Uterus (tissue), 4 donors: ENCODE data around the gene RAPSN. TPM values are rescaled to one million over a fixed set of nuclear protein-coding genes. Genes with fewer than 3 reads are reported as not detected.

Source experiments
- DNase-seq, 2 donors: peaks; one replicate each; pipeline ENCODE4 v3.0.0-alpha.2; 2019 to 2020
- H3K27ac ChIP-seq, 2 donors: fragments of 200-600 bp; sonication (generic); 1 replicate in 1 of 2; 2 replicates in 1 of 2; pipeline ENCODE4 v1.5.1; 2016 to 2018
- H3K27me3 ChIP-seq, 2 donors: fragments of 200-600 bp; sonication (generic); one replicate each; pipeline ENCODE4 v1.5.1; 2018 to 2019; ENCODE audit warnings: control low read depth in 1 of 2
- H3K36me3 ChIP-seq, 2 donors: fragments of 200-600 bp; sonication (generic); one replicate each; pipeline ENCODE4 v1.5.1; 2019; ENCODE audit warnings: control low read depth in 1 of 2
- H3K4me1 ChIP-seq, 2 donors: fragments of 200-600 bp; sonication (generic); one replicate each; pipeline ENCODE4 v1.5.1; 2018 to 2019; ENCODE audit warnings: control low read depth in 1 of 2
- H3K4me3 ChIP-seq, 2 donors: fragments of 200-600 bp; sonication (generic); 1 replicate in 1 of 2; 2 replicates in 1 of 2; pipeline ENCODE4 v1.5.1; 2018 to 2019; ENCODE audit warnings: mild to moderate bottlenecking in 1 of 2
- H3K9me3 ChIP-seq, 2 donors: fragments of 200-600 bp; sonication (generic); one replicate each; pipeline ENCODE4 v1.5.1; 2019; ENCODE audit warnings: control low read depth in 1 of 2
- POLR2A ChIP-seq, 2 donors: fragments of 450-650 bp; IDR thresholded peaks; one replicate each; pipeline ENCODE4 v1.6.1; 2016; ENCODE audit warnings: antibody characterized with exemption in 2 of 2, mild to moderate bottlenecking in 1 of 2, moderate library complexity in 1 of 2
- intact Hi-C: fragments of 100-400 bp; cut with DNase I; formaldehyde crosslinking; loops from one replicate; pipeline ENCODE4 v1.15.1; 2023; ENCODE audit warnings: low total_unique reads
- total RNA-seq, 4 donors: library from RNA; depleted of rRNA in 3 of 4; stranded (reverse); fragments of >200 nt in 3 of 4; gene quantifications; one replicate each; pipeline versions ENCODE4 v1.1.0 to v1.2.4, GENCODE V29; 2014 to 2023
- TF ChIP-seq, protein P1 (sequence below), 4 experiments: fragments of 200-600 bp in 2 of 4; fragments of 450-650 bp in 2 of 4; sonication (generic) in 2 of 4; IDR thresholded peaks; one replicate each; pipeline ENCODE4 v1.5.1; 2016 to 2019; ENCODE audit warnings: antibody characterized with exemption in 4 of 4, mild to moderate bottlenecking in 2 of 4, moderate library complexity in 1 of 4
- donor health status: DM: yes; HTN: yes; CAD: no.

The RAPSN gene
- total RNA-seq, 4 donors from 2014 or later = 0.41 TPM; not detected in 3

- H3K36me3 ChIP-seq = no peaks in the 10 kb centered on the region
- no peaks in the 10 kb centered on the region for H3K9me3 ChIP-seq
- TF ChIP-seq, protein P1, sequence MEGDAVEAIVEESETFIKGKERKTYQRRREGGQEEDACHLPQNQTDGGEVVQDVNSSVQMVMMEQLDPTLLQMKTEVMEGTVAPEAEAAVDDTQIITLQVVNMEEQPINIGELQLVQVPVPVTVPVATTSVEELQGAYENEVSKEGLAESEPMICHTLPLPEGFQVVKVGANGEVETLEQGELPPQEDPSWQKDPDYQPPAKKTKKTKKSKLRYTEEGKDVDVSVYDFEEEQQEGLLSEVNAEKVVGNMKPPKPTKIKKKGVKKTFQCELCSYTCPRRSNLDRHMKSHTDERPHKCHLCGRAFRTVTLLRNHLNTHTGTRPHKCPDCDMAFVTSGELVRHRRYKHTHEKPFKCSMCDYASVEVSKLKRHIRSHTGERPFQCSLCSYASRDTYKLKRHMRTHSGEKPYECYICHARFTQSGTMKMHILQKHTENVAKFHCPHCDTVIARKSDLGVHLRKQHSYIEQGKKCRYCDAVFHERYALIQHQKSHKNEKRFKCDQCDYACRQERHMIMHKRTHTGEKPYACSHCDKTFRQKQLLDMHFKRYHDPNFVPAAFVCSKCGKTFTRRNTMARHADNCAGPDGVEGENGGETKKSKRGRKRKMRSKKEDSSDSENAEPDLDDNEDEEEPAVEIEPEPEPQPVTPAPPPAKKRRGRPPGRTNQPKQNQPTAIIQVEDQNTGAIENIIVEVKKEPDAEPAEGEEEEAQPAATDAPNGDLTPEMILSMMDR (IDR thresholded peaks at IDR 0.05) = no peak
- TF ChIP-seq POLR2A (IDR thresholded peaks at IDR 0.05) = no peak
- no peaks in the 10 kb centered on the region for H3K4me1 ChIP-seq
- intact Hi-C loops = no loop called here
- DNase-seq = no peak
- no peaks in the 10 kb centered on the region for H3K27me3 ChIP-seq
- no peak overlapping the region for H3K27ac ChIP-seq
- H3K4me3 ChIP-seq = no peak overlapping the region
Measured at GRCh38 chr11:47453365-47453764, 4.4 kb upstream of the RAPSN start.

- no peaks in the 10 kb centered on the region for H3K36me3 ChIP-seq
- H3K4me3 ChIP-seq = no peak overlapping the region
- no peak overlapping the region for H3K27ac ChIP-seq
- TF ChIP-seq POLR2A (IDR thresholded peaks at IDR 0.05) = no peak
- TF ChIP-seq, protein P1 (IDR thresholded peaks at IDR 0.05) = no peak
- intact Hi-C loops = no loop called here
- no peaks in the 10 kb centered on the region for H3K27me3 ChIP-seq
- no peaks in the 10 kb centered on the region for H3K4me1 ChIP-seq
- H3K9me3 ChIP-seq = no peaks in the 10 kb centered on the region
- no peak for DNase-seq
Measured at GRCh38 chr11:47451990-47452389, 3.1 kb upstream of the RAPSN start.

GRCh38 chr11:47451436-47451835 is 2.5 kb upstream of the RAPSN start:
- H3K27me3 ChIP-seq = no peaks in the 10 kb centered on the region
- no peak overlapping the region for H3K4me3 ChIP-seq
- H3K9me3 ChIP-seq = no peaks in the 10 kb centered on the region
- no peak overlapping the region for H3K27ac ChIP-seq
- no peaks in the 10 kb centered on the region for H3K4me1 ChIP-seq
- intact Hi-C loops = no loop called here
- TF ChIP-seq, protein P1 (IDR thresholded peaks at IDR 0.05) = no peak
- TF ChIP-seq POLR2A (IDR thresholded peaks at IDR 0.05) = no peak
- DNase-seq = no peak
- no peaks in the 10 kb centered on the region for H3K36me3 ChIP-seq

- intact Hi-C loops = no loop called here
- Histone ChIP-seq H3K9me3 (no peaks in the 10 kb centered on the region), H3K27me3 (no peaks in the 10 kb centered on the region), H3K27ac (no peak overlapping the region), H3K36me3 (no peaks in the 10 kb centered on the region), H3K4me1 (no peaks in the 10 kb centered on the region), H3K4me3 (no peak overlapping the region)
- TF ChIP-seq POLR2A (IDR thresholded peaks at IDR 0.05) = no peak
- TF ChIP-seq, protein P1 (IDR thresholded peaks at IDR 0.05) = no peak
- no peak for DNase-seq
Measured at GRCh38 chr11:47449541-47449940, 605 bp upstream of the RAPSN start.

GRCh38 chr11:47447906-47448305 is 1.0 kb downstream of the RAPSN start:
- Histone ChIP-seq H3K4me1 (no peaks in the 10 kb centered on the region), H3K27me3 (no peaks in the 10 kb centered on the region), H3K36me3 (no peaks in the 10 kb centered on the region), H3K27ac (no peak overlapping the region), H3K4me3 (no peak overlapping the region), H3K9me3 (no peaks in the 10 kb centered on the region)
- intact Hi-C loops = no loop called here
- DNase-seq = no peak
- TF ChIP-seq POLR2A (IDR thresholded peaks at IDR 0.05) = no peak
- TF ChIP-seq, protein P1 (IDR thresholded peaks at IDR 0.05) = no peak
